ENCODE measurements around the gene NCR3LG1.

- TF ChIP-seq GATA2 (IDR thresholded peaks at IDR 0.05; ENCODE audit: low read depth, low read length) (no peak), GATA3 (IDR thresholded peaks at IDR 0.05; ENCODE audit: low read depth, low read length) (no peak)
These were observed 59.8 kb downstream of the NCR3LG1 start for GRCh38 chr11:17411418-17411817.

Data from SH-SY5Y (cell line).